MCF 10A (cell line): Measurements from ENCODE around the gene LRRC47. TPM values are rescaled to one million over a fixed set of nuclear protein-coding genes. Genes with fewer than 3 reads are reported as not detected.
A peak's percentile ranks its signal among the peaks of the same experiment; 100 is the strongest.

ENCODE experiments used
- BruUV-seq: library from RNA; stranded (reverse); fragments of 400-500 nt; replicated peaks from 2 replicates; lab custom pipeline; 2021; lab: Mats Ljungman, UMichigan
- CTCF ChIA-PET: fragments of 300-600 bp; sonication (Branson Sonifier 250); formaldehyde crosslinking; extraction: SDS; loops from one replicate; lab custom pipeline; 2021; ENCODE audit warnings: antibody characterized with exemption, inconsistent platforms; lab: Yijun Ruan, JAX
- POLR2A ChIA-PET: fragments of 300-600, 350-650 bp; sonication (Branson Sonifier 250); formaldehyde crosslinking; extraction: SDS; loops from one replicate; lab custom pipeline; 2020; ENCODE audit warnings: antibody characterized with exemption, inconsistent platforms; lab: Yijun Ruan, JAX
- DNase-seq: peaks from one replicate; pipeline ENCODE4 v3.0.0-alpha.2; 2018; ENCODE audit not compliant: unreplicated experiment
- H3K27ac Mint-ChIP-seq: one replicate; pipeline ENCODE4 v1.8.0; 2022; ENCODE audit warnings: mild to moderate bottlenecking, low read depth, mixed read lengths; ENCODE audit not compliant: unreplicated experiment
- H3K27me3 Mint-ChIP-seq: one replicate; pipeline ENCODE4 v1.8.0; 2022; ENCODE audit warnings: mixed read lengths; ENCODE audit not compliant: insufficient read depth, unreplicated experiment
- H3K36me3 Mint-ChIP-seq: one replicate; pipeline ENCODE4 v1.8.0; 2022; ENCODE audit warnings: mild to moderate bottlenecking, moderate library complexity, mixed read lengths; ENCODE audit not compliant: insufficient read depth, unreplicated experiment
- H3K4me1 Mint-ChIP-seq: one replicate; pipeline ENCODE4 v1.8.0; 2022; ENCODE audit warnings: mixed read lengths; ENCODE audit not compliant: insufficient read depth, unreplicated experiment
- H3K4me3 Mint-ChIP-seq: one replicate; pipeline ENCODE4 v1.8.0; 2022; ENCODE audit warnings: mild to moderate bottlenecking, moderate library complexity, mixed read lengths; ENCODE audit not compliant: unreplicated experiment
- H3K9me3 Mint-ChIP-seq: one replicate; pipeline ENCODE4 v1.8.0; 2022; ENCODE audit warnings: mixed read lengths; ENCODE audit not compliant: unreplicated experiment
- intact Hi-C: fragments of 100-400 bp; cut with micrococcal nuclease; formaldehyde crosslinking; loops from 2 replicates; pipeline ENCODE4 v1.14.1; 2022
- total RNA-seq: library from RNA; stranded (reverse); gene quantifications from 2 replicates; pipeline ENCODE4 v1.2.3, GENCODE V29; 2022
- TF ChIP-seq, protein P1 (sequence below): fragments of 200-600 bp; IDR thresholded peaks from one replicate; pipeline ENCODE4 v1.8.0; 2022; ENCODE audit warnings: antibody characterized with exemption, mild to moderate bottlenecking; ENCODE audit not compliant: unreplicated experiment

LRRC47 gene
- total RNA-seq, 1 experiment from 2014 or later = 46.1 TPM

DNA sequence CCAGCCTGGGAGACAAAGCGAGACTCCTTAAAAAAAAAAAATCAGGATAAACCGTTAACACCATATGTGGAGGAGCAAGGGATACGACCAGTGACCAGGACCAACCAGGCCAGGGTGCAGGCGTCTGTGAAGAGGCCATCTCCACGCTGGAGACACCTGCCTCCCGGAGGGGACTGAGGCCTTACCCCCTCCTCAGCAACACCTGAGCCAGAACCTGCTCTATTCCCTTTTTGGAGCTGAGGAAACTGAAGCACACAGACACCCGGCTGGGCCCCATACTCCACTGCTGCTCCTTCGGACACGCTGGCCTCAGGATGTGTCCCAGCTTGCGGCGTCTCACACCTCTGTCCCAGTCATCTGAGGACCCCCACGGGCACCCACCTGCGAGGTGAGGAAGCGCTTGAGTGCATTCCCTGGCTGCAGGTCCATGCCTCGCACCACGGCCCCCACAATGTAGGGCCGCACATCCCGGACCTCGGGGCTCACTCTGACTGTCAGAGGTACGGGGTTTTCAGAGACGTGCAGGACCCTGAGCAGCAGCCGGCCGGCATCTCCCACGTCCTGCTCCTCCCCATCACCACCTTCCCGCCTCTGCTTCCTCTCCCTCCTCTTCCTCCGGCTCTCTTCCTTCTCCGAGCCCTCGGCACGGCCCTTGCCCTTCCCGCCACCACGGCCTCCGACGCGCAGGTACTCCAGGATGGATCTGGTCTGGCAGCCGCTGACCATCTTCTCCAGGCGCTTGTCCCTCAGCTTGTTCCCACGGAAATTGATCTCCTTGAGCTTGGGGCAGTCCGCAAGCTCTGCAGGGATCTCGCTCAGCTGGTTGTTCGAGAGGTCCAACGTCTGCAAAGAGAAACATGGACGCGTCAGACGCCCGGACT, 9.6 kb downstream of the LRRC47 start:
- H3K9me3 Mint-ChIP-seq = no peaks in the 10 kb centered on the region
- no peaks in the 10 kb centered on the region for H3K27me3 Mint-ChIP-seq
- H3K36me3 Mint-ChIP-seq = peaks cover 68% of the 10 kb centered on the region
- DNase-seq = no peak
- no peak overlapping the region for H3K4me3 Mint-ChIP-seq
- intact Hi-C loops = no loop called here
- H3K4me1 Mint-ChIP-seq = peaks cover 4% of the 10 kb centered on the region
- ChIA-PET POLR2A (interaction anchor here (3.7 kb wide), 1 partner anchor 8 kb away, joined by 20 read pairs; the partner anchor contains the start of gene LRRC47), CTCF (interaction anchor here (0.5 to 0.6 kb wide), 5 partner anchors 11 to 1687 kb away, joined by 3 read pairs; no protein-coding TSS in a partner anchor)
- no peak overlapping the region for H3K27ac Mint-ChIP-seq
- no TSS peak for BruUV-seq
- TF ChIP-seq, protein P1, sequence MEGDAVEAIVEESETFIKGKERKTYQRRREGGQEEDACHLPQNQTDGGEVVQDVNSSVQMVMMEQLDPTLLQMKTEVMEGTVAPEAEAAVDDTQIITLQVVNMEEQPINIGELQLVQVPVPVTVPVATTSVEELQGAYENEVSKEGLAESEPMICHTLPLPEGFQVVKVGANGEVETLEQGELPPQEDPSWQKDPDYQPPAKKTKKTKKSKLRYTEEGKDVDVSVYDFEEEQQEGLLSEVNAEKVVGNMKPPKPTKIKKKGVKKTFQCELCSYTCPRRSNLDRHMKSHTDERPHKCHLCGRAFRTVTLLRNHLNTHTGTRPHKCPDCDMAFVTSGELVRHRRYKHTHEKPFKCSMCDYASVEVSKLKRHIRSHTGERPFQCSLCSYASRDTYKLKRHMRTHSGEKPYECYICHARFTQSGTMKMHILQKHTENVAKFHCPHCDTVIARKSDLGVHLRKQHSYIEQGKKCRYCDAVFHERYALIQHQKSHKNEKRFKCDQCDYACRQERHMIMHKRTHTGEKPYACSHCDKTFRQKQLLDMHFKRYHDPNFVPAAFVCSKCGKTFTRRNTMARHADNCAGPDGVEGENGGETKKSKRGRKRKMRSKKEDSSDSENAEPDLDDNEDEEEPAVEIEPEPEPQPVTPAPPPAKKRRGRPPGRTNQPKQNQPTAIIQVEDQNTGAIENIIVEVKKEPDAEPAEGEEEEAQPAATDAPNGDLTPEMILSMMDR = no peak

DNA sequence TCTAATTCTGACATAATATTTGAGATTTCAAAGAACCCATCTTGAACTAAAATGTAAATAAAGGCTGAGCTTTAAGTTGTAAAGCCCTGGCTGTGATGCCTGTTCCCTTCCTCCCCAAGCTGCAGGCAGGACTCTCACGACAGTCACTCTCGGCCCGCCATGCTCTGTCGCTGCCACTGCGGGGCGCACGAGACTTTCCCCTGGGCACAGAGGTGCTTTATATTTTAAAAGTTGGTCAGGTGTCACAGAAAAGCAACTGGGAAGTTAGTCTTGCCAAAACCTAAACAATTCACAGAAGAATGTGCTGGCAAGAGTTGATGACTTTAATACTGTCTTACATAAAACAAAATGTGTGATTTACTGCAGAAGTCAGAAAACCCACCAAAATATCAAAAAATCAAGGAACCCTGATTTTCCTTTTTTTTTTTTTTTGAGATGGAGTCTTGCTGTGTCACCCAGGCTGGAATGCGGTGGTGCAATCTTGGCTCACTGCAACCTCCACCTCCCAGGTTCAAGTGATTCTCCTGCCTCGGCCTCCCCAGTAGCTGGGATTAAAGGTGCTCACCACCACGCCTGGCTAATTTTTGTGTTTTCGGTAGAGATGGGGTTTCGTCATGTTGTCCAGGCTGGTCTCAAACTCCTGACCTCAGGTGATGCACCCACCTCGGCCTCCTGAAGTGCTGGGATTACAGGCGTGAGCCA, 10.7 kb downstream of the LRRC47 start:
- H3K4me1 Mint-ChIP-seq = peaks cover 4% of the 10 kb centered on the region
- no peak overlapping the region for H3K4me3 Mint-ChIP-seq
- DNase-seq = no peak
- H3K9me3 Mint-ChIP-seq = no peaks in the 10 kb centered on the region
- no TSS peak for BruUV-seq
- TF ChIP-seq, protein P1 = peak; percentile 20
- H3K27ac Mint-ChIP-seq = no peak overlapping the region
- H3K27me3 Mint-ChIP-seq = no peaks in the 10 kb centered on the region
- POLR2A ChIA-PET = interaction anchor here (3.7 kb wide), 1 partner anchor 10 kb away, joined by 20 read pairs; the partner anchor contains the start of gene LRRC47
- H3K36me3 Mint-ChIP-seq = peaks cover 79% of the 10 kb centered on the region
- CTCF ChIA-PET = interaction anchor here (0.6 kb wide), 1 partner anchor 1686 kb away, joined by 3 read pairs; no protein-coding TSS in a partner anchor
- intact Hi-C loops = no loop called here

DNA sequence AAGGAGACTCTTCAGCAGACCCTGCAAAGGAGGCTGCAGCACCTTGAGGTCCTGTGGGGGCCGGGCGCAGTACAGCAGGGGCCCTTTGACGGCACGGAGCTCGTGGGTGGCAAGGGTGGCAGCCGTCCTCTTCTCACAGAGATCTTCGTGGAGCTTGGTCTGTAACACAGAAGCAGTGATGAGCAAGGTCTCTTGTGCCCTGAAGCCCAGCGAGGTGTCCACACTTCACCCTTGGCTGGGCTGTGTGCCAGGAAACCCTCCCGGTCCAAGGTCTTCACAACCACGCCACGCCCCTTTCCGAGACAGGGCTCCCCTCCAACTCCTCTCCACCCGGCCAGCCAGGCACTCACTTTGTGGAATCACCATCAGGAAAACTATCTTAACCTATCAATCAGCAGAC, 11.3 kb downstream of the LRRC47 start:
- no peak overlapping the region for H3K27ac Mint-ChIP-seq
- CTCF ChIA-PET = no interaction called here
- H3K36me3 Mint-ChIP-seq = peaks cover 85% of the 10 kb centered on the region
- DNase-seq = no peak
- TF ChIP-seq, protein P1 = no peak
- H3K9me3 Mint-ChIP-seq = no peaks in the 10 kb centered on the region
- POLR2A ChIA-PET = interaction anchor here (0.6 to 3.7 kb wide), 2 partner anchors 10 to 286 kb away, joined by 3 to 20 read pairs; partner anchors contain the start of gene LRRC47
- BruUV-seq = no TSS peak
- no peaks in the 10 kb centered on the region for H3K27me3 Mint-ChIP-seq
- intact Hi-C loops = no loop called here
- no peak overlapping the region for H3K4me3 Mint-ChIP-seq
- peaks cover 4% of the 10 kb centered on the region for H3K4me1 Mint-ChIP-seq
